Heart right ventricle (tissue), 16 donors: Measurements from ENCODE around the gene VPS13D. TPM values are rescaled to one million over a fixed set of nuclear protein-coding genes. Genes with fewer than 3 reads are reported as not detected.

Source experiments
- ATAC-seq, 8 donors: fragments of 200-7000 bp; cut with Tn5 transposase; one replicate each; pipeline ENCODE4 v1.9.1; 2020; ENCODE audit warnings: mild to moderate bottlenecking in 8 of 8, moderate library complexity in 8 of 8, moderate number of reproducible peaks in 1 of 8
- DNase-seq, 2 donors: peaks; one replicate each; pipeline ENCODE4 v3.0.0-alpha.2; 2020
- H3K27ac ChIP-seq, 10 donors: fragments of 200-600 bp; sonication (generic) in 2 of 10; one replicate each; pipeline versions ENCODE4 v1.5.0 to v1.8.0; 2020 to 2022; ENCODE audit warnings: mild to moderate bottlenecking in 3 of 10
- H3K27me3 ChIP-seq, 7 donors: fragments of 200-600 bp; one replicate each; pipeline ENCODE4 v1.8.0; 2021 to 2022; ENCODE audit warnings: mild to moderate bottlenecking in 2 of 7
- H3K36me3 ChIP-seq, 9 donors: fragments of 200-600 bp; sonication (generic) in 1 of 9; one replicate each; pipeline versions ENCODE4 v1.5.0 to v1.8.0; 2020 to 2022; ENCODE audit warnings: mild to moderate bottlenecking in 2 of 9
- H3K4me1 ChIP-seq, 9 donors: fragments of 200-600 bp; sonication (generic) in 1 of 9; one replicate each; pipeline versions ENCODE4 v1.5.0 to v1.8.0; 2020 to 2022; ENCODE audit warnings: mild to moderate bottlenecking in 4 of 9
- H3K4me3 ChIP-seq, 10 donors: fragments of 200-600 bp; sonication (generic) in 2 of 10; one replicate each; pipeline versions ENCODE4 v1.5.0 to v1.8.0; 2020 to 2022; ENCODE audit warnings: mild to moderate bottlenecking in 7 of 10, moderate library complexity in 2 of 10
- H3K9me3 ChIP-seq, 11 donors: fragments of 200-600 bp in 10 of 11; sonication (generic) in 2 of 11; one replicate each; pipeline versions ENCODE4 v1.5.0 to v1.8.0; 2013 to 2022; ENCODE audit warnings: mild to moderate bottlenecking in 2 of 11, control low read depth in 1 of 11, moderate library complexity in 1 of 11
- CTCF ChIP-seq, 9 donors: fragments of 200-600 bp; sonication (generic) in 2 of 9; IDR thresholded peaks; one replicate each; pipeline versions ENCODE4 v1.5.0 to v1.8.0; 2021 to 2022; ENCODE audit warnings: antibody characterized with exemption in 9 of 9, mild to moderate bottlenecking in 5 of 9, moderate library complexity in 1 of 9
- WGBS, 2 donors: extraction: QIAGEN DNeasy Blood & Tissue Kit; methylation state at CpG; one replicate each; pipeline ENCODE4 v1.1.7; 2013; ENCODE audit warnings: inconsistent platforms in 1 of 2; 5-methylcytosine and 5-hydroxymethylcytosine counted together
- intact Hi-C, 10 donors: fragments of 100-400 bp; cut with DNase I; formaldehyde crosslinking; loops; one replicate each; pipeline versions ENCODE4 v1.11.1 to v1.14.2; 2022
- polyA plus RNA-seq, 2 donors: library from polyadenylated mRNA; stranded (reverse); fragments of 200-250 nt; gene quantifications; one replicate each; pipeline ENCODE4 v1.2.3, GENCODE V29; 2013
- total RNA-seq, 10 donors: library from RNA; stranded (reverse); fragmentation: NEBNext Ultra II Directional in 3 of 10; extraction: Animal tissue kit (Norgen Biotek cat#: 25700) in 3 of 10; gene quantifications; one replicate each; pipeline versions ENCODE4 v1.2.1 to v1.2.4, GENCODE V29; 2021 to 2023
- donor health status: Arrhythmogenic right ventricular cardiomyopathy.
- donor health status: ischemic (EF 13 %, LVEDD 7.1; RV severe dilation, severe dysfunction).
- donor health status: healthy with polysubstance abuse.
- donor health status: DM: no; HTN: yes; CAD: no.
- donor health status: DM: no; HTN: no; CAD: no.
- donor health status: ischemic (EF 25% LVEDD 6.9; RV normal size, moderate dysfunction).
- donor health status: ischemic (EF 25% LVEDD 5.7; RV mildly dilated, moderate dysfunction).
- donor health status: healthy.
- donor health status: DM: yes; HTN: yes; CAD: no.
- donor health status: Ischemic cardiomyopathy.
- donor health status: ischemic (EF 35%, LVEDD 5.7; RV mildly dilated, moderate dysfunction).
- donor health status: nonischemic (EF 11% LVEDD 7.7; RV severe dilation, severe dysfunction).
- donor health status: DM: yes; HTN: yes; CAD: no.
- donor health status: PGD.
- donor health status: ischemic (EF 29% LVEDD 5.4; RV normal size, mild dysfunction).
- donor health status: nonischemic (EF 23%, LVEDD 6.1; RV moderate dilation, normal function).

The VPS13D gene
- total and polyA plus RNA-seq, 12 donors, result 36.9 to 161 (median 83.3) TPM

- ATAC-seq, result no peak
- Histone ChIP-seq H3K4me3 (no peak overlapping the region), H3K4me1 (peaks cover 9 to 62% (median 31%) of the 10 kb centered on the region in 9 donors), H3K9me3 (no peaks in the 10 kb centered on the region), H3K27ac (peak overlapping the region in 7 of 10 donors; percentile 72 to 94 (median 89)), H3K36me3 (no peaks in the 10 kb centered on the region), H3K27me3 (no peaks in the 10 kb centered on the region)
- TF ChIP-seq CTCF (IDR thresholded peaks at IDR 0.05), result no peak
- intact Hi-C loops, result loop anchor here in 4 of 10 donors (5.0 kb wide), 1 partner anchor 38 kb away; no protein-coding TSS in a partner anchor
- 91 to 96% methylated on average over 18 of the region's 18 CpGs for WGBS, 2 donors
- no peak for DNase-seq
Observed at GRCh38 chr1:12554521-12555305, 324.9 kb downstream of the VPS13D start.

GRCh38 chr1:12555411-12556367 is 325.9 kb downstream of the VPS13D start:
- WGBS, 2 donors, result 92 to 94% methylated on average over 13 of the region's 13 CpGs
- no peak overlapping the region for H3K4me3 ChIP-seq
- no peaks in the 10 kb centered on the region for H3K9me3 ChIP-seq
- peak overlapping the region; percentile 35 to 90 (median 66) for H3K27ac ChIP-seq
- DNase-seq (no peak), ATAC-seq (peak in 3 of 8 donors; percentile 2 to 21 (median 2))
- peaks cover 9 to 57% (median 28%) of the 10 kb centered on the region in 9 donors for H3K4me1 ChIP-seq
- no peaks in the 10 kb centered on the region for H3K36me3 ChIP-seq
- intact Hi-C loops, result loop anchor here in 3 of 10 donors (5.0 kb wide), 1 partner anchor 37 kb away; no protein-coding TSS in a partner anchor
- no peak for TF ChIP-seq CTCF (IDR thresholded peaks at IDR 0.05)
- H3K27me3 ChIP-seq, result no peaks in the 10 kb centered on the region

- peaks cover 9 to 57% (median 28%) of the 10 kb centered on the region in 9 donors for H3K4me1 ChIP-seq
- WGBS, 2 donors, result 24 to 32% methylated on average over 9 of the region's 9 CpGs
- ATAC-seq, result peak; percentile 41 to 68 (median 60)
Observed at GRCh38 chr1:12556368-12556930, 326.6 kb downstream of the VPS13D start.

More at GRCh38 chr1:12556368-12556930, 326.6 kb downstream of the VPS13D start:
- Histone ChIP-seq H3K27ac (peak overlapping the region; percentile 35 to 90 (median 66)), H3K9me3 (no peaks in the 10 kb centered on the region), H3K27me3 (no peaks in the 10 kb centered on the region), H3K36me3 (no peaks in the 10 kb centered on the region), H3K4me3 (no peak overlapping the region)
- DNase-seq, result peak in 1 of 2 donors; percentile 61
- TF ChIP-seq CTCF (IDR thresholded peaks at IDR 0.05), result no peak
- intact Hi-C loops, result loop anchor here in 3 of 10 donors (5.0 kb wide), 1 partner anchor 36 kb away; no protein-coding TSS in a partner anchor
